ENCODE data around the gene PKN1.

PKN1 gene

GRCh38 chr19:14492756-14493337 is 59.7 kb downstream of the PKN1 start:
- ATAC-seq (ENCODE audit: insufficient read depth, low read depth) = no peak

GRCh38 chr19:14494411-14494810 is 61.3 kb downstream of the PKN1 start:
- H3K36me3 ChIP-seq (ENCODE audit: insufficient read depth, low read length) = peaks cover 14% of the 10 kb centered on the region
- H3K4me2 ChIP-seq (ENCODE audit: insufficient read depth, low read length) = peak overlapping the region; percentile 76
- H3K27me3 ChIP-seq (ENCODE audit: insufficient read depth, low read length, poor library complexity) = no peaks in the 10 kb centered on the region
- peak overlapping the region; percentile 32; the same call in 1 of the 2 replicates for H3K9ac ChIP-seq (ENCODE audit: low read depth, low read length)
- peak overlapping the region; percentile 40 for H3K27ac ChIP-seq (ENCODE audit: low read length)
- peaks cover 7% of the 10 kb centered on the region; the same call in 1 of the 2 replicates for H4K20me1 ChIP-seq (ENCODE audit: insufficient read depth, low read length)
- no peaks in the 10 kb centered on the region for H3K9me3 ChIP-seq (ENCODE audit: insufficient read depth, low read length, severe bottlenecking)
- H2AFZ ChIP-seq (ENCODE audit: low read depth, low read length) = no peak overlapping the region
- peak overlapping the region in 1 of 2 experiments; percentile 62; a peak in 2 of 4 replicates for H3K4me3 ChIP-seq (ENCODE audit: low read depth in 1 of 2, low read length in 2 of 2)
- DNase-seq (no peak), ATAC-seq (ENCODE audit: insufficient read depth, low read depth) (no peak)
- H3K4me1 ChIP-seq (ENCODE audit: insufficient read depth, low read length) = peaks cover 28% of the 10 kb centered on the region
- TF ChIP-seq EZH2 (IDR thresholded peaks at IDR 0.05; ENCODE audit: borderline replicate concordance, low read depth, low read length, severe bottlenecking) (no peak), CTCF (IDR thresholded peaks at IDR 0.05; ENCODE audit: borderline replicate concordance, extremely low read depth, low read length, poor library complexity, severe bottlenecking) (no peak)
- peaks cover 14% of the 10 kb centered on the region for H3K79me2 ChIP-seq (ENCODE audit: insufficient read depth, low read length)

More at GRCh38 chr19:14492756-14493337, 59.7 kb downstream of the PKN1 start:
- Histone ChIP-seq H4K20me1 (ENCODE audit: insufficient read depth, low read length) (peaks cover 7% of the 10 kb centered on the region; the same call in 1 of the 2 replicates), H3K9me3 (ENCODE audit: insufficient read depth, low read length, severe bottlenecking) (no peaks in the 10 kb centered on the region), H3K79me2 (ENCODE audit: insufficient read depth, low read length) (peaks cover 14% of the 10 kb centered on the region), H3K4me3 (ENCODE audit: low read depth in 1 of 2, low read length in 2 of 2) (no peak overlapping the region), H3K4me2 (ENCODE audit: insufficient read depth, low read length) (no peak overlapping the region), H3K4me1 (ENCODE audit: insufficient read depth, low read length) (peaks cover 28% of the 10 kb centered on the region), H3K9ac (ENCODE audit: low read depth, low read length) (no peak overlapping the region), H3K27ac (ENCODE audit: low read length) (no peak overlapping the region), H2AFZ (ENCODE audit: low read depth, low read length) (no peak overlapping the region), H3K36me3 (ENCODE audit: insufficient read depth, low read length) (peaks cover 22% of the 10 kb centered on the region), H3K27me3 (ENCODE audit: insufficient read depth, low read length, poor library complexity) (no peaks in the 10 kb centered on the region)
- DNase-seq = no peak
- no peak for TF ChIP-seq CTCF (IDR thresholded peaks at IDR 0.05; ENCODE audit: borderline replicate concordance, extremely low read depth, low read length, poor library complexity, severe bottlenecking)
- TF ChIP-seq EZH2 (IDR thresholded peaks at IDR 0.05; ENCODE audit: borderline replicate concordance, low read depth, low read length, severe bottlenecking) = no peak

GRCh38 chr19:14494910-14495671 is 62.0 kb downstream of the PKN1 start:
- Histone ChIP-seq H3K4me1 (ENCODE audit: insufficient read depth, low read length) (peaks cover 28% of the 10 kb centered on the region), H4K20me1 (ENCODE audit: insufficient read depth, low read length) (peaks cover 7% of the 10 kb centered on the region; the same call in 1 of the 2 replicates), H3K4me3 (ENCODE audit: low read depth in 1 of 2, low read length in 2 of 2) (peak overlapping the region; percentile 30 to 62; a peak in 3 of 4 replicates), H3K9me3 (ENCODE audit: insufficient read depth, low read length, severe bottlenecking) (no peaks in the 10 kb centered on the region), H3K27me3 (ENCODE audit: insufficient read depth, low read length, poor library complexity) (no peaks in the 10 kb centered on the region), H3K9ac (ENCODE audit: low read depth, low read length) (peak overlapping the region; percentile 54), H3K4me2 (ENCODE audit: insufficient read depth, low read length) (peak overlapping the region; percentile 76), H3K79me2 (ENCODE audit: insufficient read depth, low read length) (peaks cover 14% of the 10 kb centered on the region), H2AFZ (ENCODE audit: low read depth, low read length) (peak overlapping the region; percentile 45; the same call in 1 of the 2 replicates), H3K27ac (ENCODE audit: low read length) (peak overlapping the region; percentile 40), H3K36me3 (ENCODE audit: insufficient read depth, low read length) (peaks cover 11% of the 10 kb centered on the region)
- ATAC-seq (ENCODE audit: insufficient read depth, low read depth) = no peak
- TF ChIP-seq CTCF (IDR thresholded peaks at IDR 0.05; ENCODE audit: borderline replicate concordance, extremely low read depth, low read length, poor library complexity, severe bottlenecking) (no peak), EZH2 (IDR thresholded peaks at IDR 0.05; ENCODE audit: borderline replicate concordance, low read depth, low read length, severe bottlenecking) (no peak)
- DNase-seq = no peak
